Astrocyte (in vitro differentiated cells and primary cell): Measurements from ENCODE around the gene IL13. TPM values are rescaled to one million over a fixed set of nuclear protein-coding genes. Genes with fewer than 3 reads are reported as not detected.

Experiments
- DNase-seq: peaks from one replicate; pipeline ENCODE4 v3.0.0-alpha.2; 2010; ENCODE audit warnings: low read depth
- FAIRE-seq: peaks from 2 replicates; lab custom pipeline; 2011; peaks lifted over from hg19 to GRCh38; lab: Jason Lieb, UNC
- H2AFZ ChIP-seq: 2 replicates; pipeline ENCODE4 v1.6.0; 2012; ENCODE audit warnings: low read depth, low read length, inconsistent platforms
- H3K27ac ChIP-seq: 2 replicates; pipeline ENCODE4 v1.5.1; 2011; ENCODE audit warnings: low read depth, low read length, inconsistent platforms
- H3K27me3 ChIP-seq: 2 replicates; pipeline ENCODE4 v1.6.0; 2011; ENCODE audit warnings: low read length, inconsistent platforms; ENCODE audit not compliant: insufficient read depth
- H3K36me3 ChIP-seq: 2 replicates; pipeline ENCODE4 v1.5.1; 2011; ENCODE audit warnings: low read length, inconsistent platforms; ENCODE audit not compliant: insufficient read depth
- H3K4me1 ChIP-seq: 2 replicates; pipeline ENCODE4 v1.5.1; 2011; ENCODE audit warnings: low read length, inconsistent platforms; ENCODE audit not compliant: insufficient read depth
- H3K4me2 ChIP-seq: 2 replicates; pipeline ENCODE4 v1.6.0; 2012; ENCODE audit warnings: low read length, inconsistent platforms
- H3K4me3 ChIP-seq: 2 replicates; pipeline ENCODE4 v1.5.1; 2011; ENCODE audit warnings: low read depth, mild to moderate bottlenecking, low read length, inconsistent platforms; ENCODE audit not compliant: insufficient read depth
- H3K79me2 ChIP-seq: 2 replicates; pipeline ENCODE4 v1.6.0; 2012; ENCODE audit warnings: mild to moderate bottlenecking, low read length, inconsistent platforms; ENCODE audit not compliant: insufficient read depth
- H3K9ac ChIP-seq: 2 replicates; pipeline ENCODE4 v1.6.0; 2012; ENCODE audit warnings: mild to moderate bottlenecking, low read length, inconsistent platforms
- H3K9me3 ChIP-seq: 2 replicates; pipeline ENCODE4 v1.5.1; 2012; ENCODE audit warnings: low read depth, mild to moderate bottlenecking, low read length, inconsistent platforms; ENCODE audit not compliant: insufficient read depth
- H4K20me1 ChIP-seq: 2 replicates; pipeline ENCODE4 v1.6.0; 2012; ENCODE audit warnings: low read length, inconsistent platforms; ENCODE audit not compliant: insufficient read depth
- H3K27ac Mint-ChIP-seq: one replicate; pipeline ENCODE4 v1.8.0; 2021; ENCODE audit warnings: mild to moderate bottlenecking, mixed read lengths; ENCODE audit not compliant: unreplicated experiment
- H3K27me3 Mint-ChIP-seq: one replicate; pipeline ENCODE4 v1.8.0; 2021; ENCODE audit warnings: low read depth, mixed read lengths; ENCODE audit not compliant: unreplicated experiment
- H3K36me3 Mint-ChIP-seq: one replicate; pipeline ENCODE4 v1.8.0; 2021; ENCODE audit warnings: low read depth, mixed read lengths; ENCODE audit not compliant: unreplicated experiment
- H3K4me1 Mint-ChIP-seq: one replicate; pipeline ENCODE4 v1.8.0; 2021; ENCODE audit warnings: low read depth, mixed read lengths; ENCODE audit not compliant: unreplicated experiment
- H3K4me3 Mint-ChIP-seq: one replicate; pipeline ENCODE4 v1.8.0; 2021; ENCODE audit warnings: mild to moderate bottlenecking, moderate library complexity, mixed read lengths; ENCODE audit not compliant: unreplicated experiment
- H3K9me3 Mint-ChIP-seq: one replicate; pipeline ENCODE4 v1.8.0; 2021; ENCODE audit warnings: mild to moderate bottlenecking, mixed read lengths; ENCODE audit not compliant: unreplicated experiment
- CTCF ChIP-seq: IDR thresholded peaks from 2 replicates; pipeline ENCODE4 v1.5.1; 2011; ENCODE audit warnings: low read depth, mild to moderate bottlenecking, inconsistent platforms, low read length, moderate library complexity; ENCODE audit not compliant: insufficient read depth
- EZH2 ChIP-seq: IDR thresholded peaks from 2 replicates; pipeline ENCODE4 v1.6.1; 2012; ENCODE audit warnings: mild to moderate bottlenecking, low read length, inconsistent platforms; ENCODE audit not compliant: insufficient read depth
- total RNA-seq: library from RNA; stranded (reverse); gene quantifications from 2 replicates; pipeline ENCODE4 v1.2.1, GENCODE V29; 2021

Gene IL13
- total RNA-seq, 1 donor from 2014 or later: not detected

- Mint-ChIP-seq H3K36me3 (no peaks in the 10 kb centered on the region), H3K4me1 (peaks cover 14% of the 10 kb centered on the region), H3K27me3 (peaks cover 5% of the 10 kb centered on the region), H3K4me3 (no peak overlapping the region), H3K27ac (no peak overlapping the region), H3K9me3 (peaks cover 5% of the 10 kb centered on the region)
- Histone ChIP-seq H3K79me2 (no peaks in the 10 kb centered on the region), H4K20me1 (no peaks in the 10 kb centered on the region), H3K9me3 (no peaks in the 10 kb centered on the region), H3K4me3 (no peak overlapping the region), H3K4me1 (peaks cover 6% of the 10 kb centered on the region), H3K9ac (no peak overlapping the region), H3K36me3 (no peaks in the 10 kb centered on the region), H2AFZ (no peak overlapping the region), H3K27me3 (no peaks in the 10 kb centered on the region), H3K27ac (no peak overlapping the region), H3K4me2 (no peak overlapping the region)
- DNase-seq (no peak), FAIRE-seq (no peak)
- TF ChIP-seq EZH2 (no peak), CTCF (no peak)
Measured at GRCh38 chr5:132669455-132669820, 11.5 kb downstream of the IL13 start.

GRCh38 chr5:132669966-132670882 lies 12.3 kb downstream of the IL13 start:
- Histone ChIP-seq H3K4me3 (no peak overlapping the region), H3K27me3 (no peaks in the 10 kb centered on the region), H3K79me2 (no peaks in the 10 kb centered on the region), H2AFZ (no peak overlapping the region), H3K9me3 (no peaks in the 10 kb centered on the region), H3K36me3 (no peaks in the 10 kb centered on the region), H3K4me1 (peaks cover 12% of the 10 kb centered on the region), H3K4me2 (no peak overlapping the region), H3K27ac (no peak overlapping the region), H3K9ac (no peak overlapping the region), H4K20me1 (no peaks in the 10 kb centered on the region)
- Mint-ChIP-seq H3K4me3 (no peak overlapping the region), H3K27ac (no peak overlapping the region), H3K4me1 (peaks cover 17% of the 10 kb centered on the region), H3K9me3 (peaks cover 5% of the 10 kb centered on the region), H3K27me3 (peaks cover 5% of the 10 kb centered on the region), H3K36me3 (no peaks in the 10 kb centered on the region)
- DNase-seq (no peak), FAIRE-seq (no peak)
- TF ChIP-seq CTCF: no peak

GRCh38 chr5:132671000-132671399 lies 13.0 kb downstream of the IL13 start:
- H3K4me3 ChIP-seq: no peak overlapping the region
- H3K36me3 ChIP-seq: no peaks in the 10 kb centered on the region
- no peak overlapping the region for H3K9ac ChIP-seq
- H3K79me2 ChIP-seq: no peaks in the 10 kb centered on the region
- Mint-ChIP-seq H3K4me1 (peaks cover 17% of the 10 kb centered on the region), H3K27me3 (peaks cover 5% of the 10 kb centered on the region), H3K4me3 (no peak overlapping the region), H3K36me3 (no peaks in the 10 kb centered on the region), H3K27ac (no peak overlapping the region), H3K9me3 (peaks cover 5% of the 10 kb centered on the region)
- TF ChIP-seq CTCF (no peak), EZH2 (no peak)
- H2AFZ ChIP-seq: no peak overlapping the region
- H3K9me3 ChIP-seq: no peaks in the 10 kb centered on the region
- DNase-seq (no peak), FAIRE-seq (no peak)
- H3K27me3 ChIP-seq: no peaks in the 10 kb centered on the region
- peaks cover 16% of the 10 kb centered on the region for H3K4me1 ChIP-seq
- no peak overlapping the region for H3K27ac ChIP-seq
- H3K4me2 ChIP-seq: no peak overlapping the region
- no peaks in the 10 kb centered on the region for H4K20me1 ChIP-seq
